Karpas-422 (cell line): ENCODE data around the gene FASN. TPM values are rescaled to one million over a fixed set of nuclear protein-coding genes. Genes with fewer than 3 reads are reported as not detected.

ENCODE experiments used
- DNase-seq: peaks from one replicate; pipeline ENCODE4 v3.0.0-alpha.2; 2015
- H2AFZ ChIP-seq: fragments of 200-600 bp; sonication (generic); 2 replicates; pipeline ENCODE4 v1.6.1; 2014; ENCODE audit warnings: antibody characterized with exemption, low read length, mixed read lengths
- H3K27ac ChIP-seq: fragments of 200-600 bp; sonication (generic); 2 replicates; pipeline ENCODE4 v1.5.1; 2014; ENCODE audit warnings: mild to moderate bottlenecking, low read length, moderate library complexity
- H3K27me3 ChIP-seq: fragments of 200-600 bp; sonication (generic); 2 replicates; pipeline ENCODE4 v1.6.1; 2014; ENCODE audit warnings: low read length, mixed read lengths
- H3K36me3 ChIP-seq: fragments of 200-600 bp; sonication (generic); 2 replicates; pipeline ENCODE4 v1.6.1; 2014; ENCODE audit warnings: low read length, mixed read lengths; ENCODE audit not compliant: insufficient read depth
- H3K4me1 ChIP-seq: fragments of 200-600 bp; sonication (generic); 2 replicates; pipeline ENCODE4 v1.6.1; 2014; ENCODE audit warnings: mild to moderate bottlenecking, low read length, mixed read lengths
- H3K4me2 ChIP-seq: fragments of 200-600 bp; sonication (generic); 2 replicates; pipeline ENCODE4 v1.6.1; 2014; ENCODE audit warnings: low read length, low read depth, mild to moderate bottlenecking; ENCODE audit not compliant: poor library complexity, severe bottlenecking
- H3K4me3 ChIP-seq: fragments of 200-600 bp; sonication (generic); 2 replicates; pipeline ENCODE4 v1.5.1; 2014; ENCODE audit warnings: mild to moderate bottlenecking, antibody characterized with exemption, low read length, mixed read lengths
- H3K79me2 ChIP-seq: fragments of 200-600 bp; sonication (generic); 2 replicates; pipeline ENCODE4 v1.6.1; 2014; ENCODE audit warnings: mild to moderate bottlenecking, low read length, mixed read lengths
- H3K9ac ChIP-seq: fragments of 200-600 bp; sonication (generic); 2 replicates; pipeline ENCODE4 v1.6.0; 2014; ENCODE audit warnings: low read length
- H3K9me2 ChIP-seq: fragments of 200-600 bp; sonication (generic), shearing (Covaris generic); replicated peaks from 2 replicates; pipeline ENCODE4 v1.6.0; 2014; ENCODE audit warnings: mild to moderate bottlenecking, low read length, moderate library complexity; ENCODE audit not compliant: insufficient read depth
- H3K9me3 ChIP-seq: fragments of 300-700, 200-600 bp; sonication (generic); 2 replicates; pipeline ENCODE4 v1.6.1; 2014; ENCODE audit warnings: low read length, mixed read lengths
- H4K20me1 ChIP-seq: fragments of 200-600 bp; sonication (generic); 2 replicates; pipeline ENCODE4 v1.6.1; 2014; ENCODE audit warnings: mild to moderate bottlenecking, antibody characterized with exemption, low read length, low read depth; ENCODE audit not compliant: insufficient read depth
- total RNA-seq: library from RNA; depleted of rRNA; stranded (reverse); fragments of >200 nt; shearing (Covaris generic); gene quantifications from 2 replicates; pipeline ENCODE4 v1.2.3, GENCODE V29; 2014; ENCODE audit warnings: low replicate concordance; rRNA removed

Gene FASN
- total RNA-seq, 1 experiment from 2014 or later, result 94.1 TPM

DNA sequence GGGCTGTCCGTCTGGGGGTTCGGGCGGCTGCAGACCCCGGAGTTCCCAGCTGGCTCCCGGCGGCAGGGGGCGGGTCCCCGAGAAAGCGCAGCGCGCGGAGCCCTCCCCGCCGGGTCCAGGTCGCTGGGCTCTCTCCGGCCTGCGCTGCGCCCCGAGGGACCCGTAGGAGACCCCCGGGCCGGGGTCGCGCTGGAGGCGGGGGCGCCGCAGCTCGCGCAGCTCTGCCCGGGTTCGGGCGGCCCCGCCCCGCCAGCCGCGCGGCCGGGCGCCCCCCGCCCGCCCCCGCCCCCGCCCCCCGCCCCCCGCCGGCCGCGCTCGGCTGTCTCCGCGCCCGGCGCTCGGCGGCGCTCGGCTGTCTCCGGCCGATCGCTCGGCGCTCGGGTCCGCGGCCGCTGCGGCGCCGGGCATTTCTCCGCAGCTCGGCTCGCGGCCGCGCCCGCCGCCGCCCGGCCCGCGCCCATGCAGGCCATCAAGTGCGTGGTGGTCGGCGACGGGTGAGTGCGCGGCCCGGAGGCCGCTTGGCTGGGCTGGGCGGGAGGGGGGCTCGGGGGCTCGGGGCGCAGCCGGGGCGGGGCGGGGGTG lies 66.6 kb downstream of the FASN start, which contains the start of gene RAC3:
RAC3 (plus strand) TSS at position 376 of the 582 bp plus-strand sequence; CDS start at position 460, 84 bp downstream.
- Histone ChIP-seq H3K36me3 (no peaks in the 10 kb centered on the region), H3K4me3 (peak within 1 kb of the TSS; percentile 60), H4K20me1 (0 out of 2 replicates have a peak, but pooled peaks cover 4% of the 10 kb centered on the region), H3K4me2 (peak within 1 kb of the TSS; percentile 75), H3K79me2 (peaks cover 4% of the 10 kb centered on the region), H3K9ac (peak within 1 kb of the TSS; percentile 64), H3K27ac (no peak within 1 kb of the TSS), H3K9me3 (no peaks in the 10 kb centered on the region), H3K9me2 (no peaks in the 10 kb centered on the region), H3K4me1 (peaks cover 19% of the 10 kb centered on the region), H3K27me3 (no peaks in the 10 kb centered on the region), H2AFZ (peak within 1 kb of the TSS; percentile 67; the same call in 1 of the 2 replicates)
- DNase-seq, result peak; percentile 68

DNA sequence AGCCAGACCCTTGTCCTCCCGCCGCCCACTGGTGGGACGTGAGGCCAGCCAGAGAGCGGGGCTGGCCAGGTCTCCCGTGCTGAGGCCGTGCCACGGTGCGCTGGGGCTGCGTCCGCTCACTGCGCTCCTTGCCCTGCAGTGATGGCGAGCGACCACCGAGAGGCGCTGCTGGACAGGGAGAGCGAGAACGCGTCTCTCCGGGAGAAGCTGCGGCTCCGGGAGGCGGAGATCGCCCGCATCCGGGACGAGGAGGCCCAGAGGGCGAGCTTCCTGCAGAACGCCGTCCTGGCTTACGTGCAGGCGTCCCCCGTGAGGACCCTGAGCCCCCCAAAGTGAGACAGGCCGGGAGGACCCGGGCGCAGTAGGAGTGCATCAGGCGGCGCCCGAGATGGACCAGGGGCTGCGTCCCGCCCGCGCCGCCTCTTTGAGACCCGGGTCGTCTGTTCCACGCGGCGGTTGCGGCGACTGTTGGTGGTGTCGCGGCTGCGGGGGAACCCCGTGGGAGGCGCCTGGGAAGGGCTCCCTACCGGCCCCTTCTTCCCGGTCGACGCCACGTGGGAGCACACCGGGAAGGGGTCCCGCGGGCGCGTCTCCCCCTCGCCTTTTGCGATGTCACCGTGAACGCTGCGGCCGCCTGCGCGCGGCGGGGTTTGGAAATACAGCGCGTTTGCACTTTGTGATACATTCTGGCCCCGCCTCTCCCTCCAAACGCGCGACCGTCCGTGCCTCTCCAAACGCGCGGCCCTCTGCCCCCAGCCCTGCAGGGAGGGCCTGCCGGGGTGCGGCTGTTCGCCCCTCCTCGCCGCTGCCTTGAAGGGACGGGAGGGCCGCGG lies 67.3 kb downstream of the FASN start:
- H3K9me2 ChIP-seq, result no peaks in the 10 kb centered on the region
- H4K20me1 ChIP-seq, result no peaks in the 10 kb centered on the region
- DNase-seq, result peak; percentile 91
- peak overlapping the region; percentile 67; the same call in 1 of the 2 replicates for H2AFZ ChIP-seq
- H3K27ac ChIP-seq, result no peak overlapping the region
- H3K9me3 ChIP-seq, result no peaks in the 10 kb centered on the region
- peak overlapping the region; percentile 75 for H3K4me2 ChIP-seq
- no peaks in the 10 kb centered on the region for H3K36me3 ChIP-seq
- no peaks in the 10 kb centered on the region for H3K79me2 ChIP-seq
- peak overlapping the region; percentile 64 for H3K9ac ChIP-seq
- no peaks in the 10 kb centered on the region for H3K27me3 ChIP-seq
- H3K4me3 ChIP-seq, result peak overlapping the region; percentile 60
- H3K4me1 ChIP-seq, result peaks cover 13% of the 10 kb centered on the region

DNA sequence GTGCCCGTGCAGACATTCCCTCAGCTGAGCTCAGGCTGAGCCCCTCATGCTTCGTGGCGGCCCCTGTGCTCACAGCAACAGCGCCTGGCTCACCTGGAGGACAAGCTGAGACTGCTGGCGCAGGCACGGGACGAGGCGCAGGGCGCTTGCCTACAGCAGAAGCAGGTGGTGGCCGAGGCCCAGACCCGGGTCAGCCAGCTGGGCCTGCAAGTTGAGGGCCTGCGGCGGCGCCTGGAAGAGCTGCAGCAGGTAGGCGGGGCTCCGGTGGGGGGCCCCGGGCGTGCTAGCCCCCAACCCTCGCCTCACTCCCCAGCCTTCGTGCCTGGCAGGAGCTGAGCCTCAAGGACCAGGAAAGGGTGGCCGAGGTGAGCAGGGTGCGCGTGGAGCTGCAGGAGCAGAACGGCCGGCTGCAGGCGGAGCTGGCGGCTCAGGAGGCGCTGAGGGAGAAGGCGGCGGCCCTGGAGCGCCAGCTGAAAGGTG lies 68.0 kb downstream of the FASN start:
- H3K4me1 ChIP-seq, result peaks cover 11% of the 10 kb centered on the region
- H3K27ac ChIP-seq, result no peak overlapping the region

DNA sequence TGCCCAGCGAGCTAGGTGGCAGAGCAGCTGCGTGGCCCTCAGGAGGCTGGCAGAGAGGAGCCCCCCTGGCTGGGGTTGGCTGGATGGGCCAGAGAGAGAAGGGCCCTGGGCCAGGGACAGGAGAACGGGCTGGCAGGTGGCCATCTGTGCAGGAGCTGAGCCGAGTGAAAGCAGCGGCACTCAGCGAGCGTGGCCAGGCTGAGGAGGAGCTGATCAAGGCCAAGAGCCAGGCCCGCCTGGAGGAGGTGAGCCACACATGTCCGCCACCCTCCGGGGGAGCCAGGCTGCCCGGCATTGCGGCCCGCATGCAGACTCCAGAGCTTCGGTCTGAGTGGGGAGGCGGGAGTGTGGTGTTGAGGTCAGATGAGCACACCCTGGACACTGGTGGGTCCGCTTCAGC lies 68.6 kb downstream of the FASN start:
- Histone ChIP-seq H2AFZ (no peak overlapping the region), H3K9me3 (no peaks in the 10 kb centered on the region), H3K4me1 (peaks cover 13% of the 10 kb centered on the region), H3K36me3 (no peaks in the 10 kb centered on the region), H3K79me2 (peaks cover 1% of the 10 kb centered on the region; the same call in 1 of the 2 replicates), H3K4me3 (no peak overlapping the region), H3K9ac (no peak overlapping the region), H3K4me2 (no peak overlapping the region), H3K27ac (no peak overlapping the region), H3K9me2 (no peaks in the 10 kb centered on the region), H3K27me3 (no peaks in the 10 kb centered on the region), H4K20me1 (no peaks in the 10 kb centered on the region)
- DNase-seq, result no peak

More for the DNA sequence above, 68.0 kb downstream of the FASN start:
- peak overlapping the region; percentile 75 for H3K4me2 ChIP-seq
- no peak for DNase-seq
- no peaks in the 10 kb centered on the region for H4K20me1 ChIP-seq
- H2AFZ ChIP-seq, result no peak overlapping the region
- H3K4me3 ChIP-seq, result no peak overlapping the region; the same call in 1 of the 2 replicates
- no peaks in the 10 kb centered on the region for H3K36me3 ChIP-seq
- no peak overlapping the region for H3K9ac ChIP-seq
- no peaks in the 10 kb centered on the region for H3K27me3 ChIP-seq
- H3K79me2 ChIP-seq, result no peaks in the 10 kb centered on the region
- no peaks in the 10 kb centered on the region for H3K9me2 ChIP-seq
- no peaks in the 10 kb centered on the region for H3K9me3 ChIP-seq

DNA sequence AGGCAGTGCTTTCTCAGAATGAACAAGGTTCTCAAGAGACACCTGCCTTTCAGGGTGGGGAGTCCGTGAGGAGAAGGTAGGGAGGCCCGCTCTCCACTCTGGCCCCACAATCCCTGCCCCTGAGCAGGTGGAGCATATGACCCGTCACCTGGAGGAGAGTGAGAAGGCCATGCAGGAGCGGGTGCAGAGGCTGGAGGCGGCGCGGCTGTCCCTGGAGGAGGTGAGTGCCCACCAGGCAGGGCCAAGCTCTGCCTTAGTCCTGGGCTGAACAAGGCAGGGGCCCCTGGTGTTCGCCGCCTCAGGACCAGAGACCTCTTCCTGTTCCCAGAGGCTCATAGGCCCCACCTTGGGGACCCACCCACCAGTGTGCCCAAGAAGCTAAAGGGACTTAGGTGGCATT lies 69.1 kb downstream of the FASN start:
- Histone ChIP-seq H3K4me2 (no peak overlapping the region), H3K79me2 (peaks cover 5% of the 10 kb centered on the region; the same call in 1 of the 2 replicates), H3K27me3 (no peaks in the 10 kb centered on the region), H3K9me2 (no peaks in the 10 kb centered on the region), H3K9me3 (no peaks in the 10 kb centered on the region), H3K9ac (no peak overlapping the region), H3K4me1 (peaks cover 17% of the 10 kb centered on the region), H2AFZ (no peak overlapping the region), H3K36me3 (no peaks in the 10 kb centered on the region), H4K20me1 (no peaks in the 10 kb centered on the region), H3K27ac (no peak overlapping the region), H3K4me3 (no peak overlapping the region)
- DNase-seq, result no peak

Other genes starting within 250 kb of the FASN start
- 175 and 263 TPM in 2 replicates for gene P4HB, start 237.7 kb downstream of the FASN start, total RNA-seq
- gene ARHGDIA, start 226.9 kb downstream of the FASN start, total RNA-seq, result 68.5 and 119 TPM in 2 replicates
- 70.1 and 191 TPM in 2 replicates for gene ALYREF, start 206.7 kb downstream of the FASN start, total RNA-seq
- 87.1 and 132 TPM in 2 replicates for gene ANAPC11, start 206.5 kb downstream of the FASN start, total RNA-seq
- 0.07 TPM in 1 of 2 replicates, not detected in the other for gene NPB, start 196.0 kb downstream of the FASN start, total RNA-seq
- gene PCYT2, start 186.8 kb downstream of the FASN start, total RNA-seq, result 20.9 and 72.3 TPM in 2 replicates
- 19.6 and 33.7 TPM in 2 replicates for gene SIRT7, start 180.1 kb downstream of the FASN start, total RNA-seq
- gene MAFG, start 170.5 kb downstream of the FASN start, total RNA-seq, result 10.9 and 14.9 TPM in 2 replicates
- not detected in 2 replicates for gene PYCR1, start 160.9 kb downstream of the FASN start, total RNA-seq
- not detected in 2 replicates for gene MYADML2, start 151.0 kb downstream of the FASN start, total RNA-seq
- not detected in 2 replicates for gene NOTUM, start 137.0 kb downstream of the FASN start, total RNA-seq
- 38.7 and 39.8 TPM in 2 replicates for gene ASPSCR1, start 120.6 kb downstream of the FASN start, total RNA-seq
- gene CENPX, start 75.4 kb downstream of the FASN start, total RNA-seq, result 51.4 and 69.3 TPM in 2 replicates
- 13.3 and 20.2 TPM in 2 replicates for gene LRRC45, start 74.9 kb downstream of the FASN start, total RNA-seq
- 9.6 and 9.7 TPM in 2 replicates for gene RAC3, start 66.6 kb downstream of the FASN start, total RNA-seq
- 103 and 164 TPM in 2 replicates for gene DCXR, start 60.5 kb downstream of the FASN start, total RNA-seq
- 16.5 and 26.8 TPM in 2 replicates for gene RFNG, start 46.4 kb downstream of the FASN start, total RNA-seq
- gene GPS1, start 46.3 kb downstream of the FASN start, total RNA-seq, result 57.1 and 110 TPM in 2 replicates
- gene DUS1L, start 32.4 kb downstream of the FASN start, total RNA-seq, result 89.6 and 187 TPM in 2 replicates
- gene CCDC57, start 114.6 kb upstream of the FASN start, total RNA-seq, result 31.3 and 37.4 TPM in 2 replicates
- gene SLC16A3, start 130.8 kb upstream of the FASN start, total RNA-seq, result 0.67 and 6.0 TPM in 2 replicates
- gene CSNK1D, start 175.5 kb upstream of the FASN start, total RNA-seq, result 27.1 and 30.6 TPM in 2 replicates
- not detected in 2 replicates for gene CD7, start 219.4 kb upstream of the FASN start, total RNA-seq
- gene SECTM1, start 235.5 kb upstream of the FASN start, total RNA-seq, result 0.72 TPM in 1 of 2 replicates, not detected in the other